OCI-LY7 (cell line): Measurements from ENCODE around the gene SCARF2.

Source experiments
- CTCF ChIP-seq: fragments of 200-600 bp; sonication (generic); conservative IDR thresholded peaks from 2 replicates; pipeline ENCODE4 v1.5.1; 2014; ENCODE audit warnings: mild to moderate bottlenecking, antibody characterized with exemption, low read length, moderate library complexity, mixed read lengths
- EZH2phosphoT487 ChIP-seq: fragments of 200-600 bp; sonication (generic); IDR thresholded peaks from 2 replicates; pipeline ENCODE4 v1.6.1; 2018; ENCODE audit warnings: low read depth, borderline replicate concordance, mild to moderate bottlenecking, mixed run types, antibody characterized with exemption, low read length, moderate library complexity, mixed read lengths

DNA sequence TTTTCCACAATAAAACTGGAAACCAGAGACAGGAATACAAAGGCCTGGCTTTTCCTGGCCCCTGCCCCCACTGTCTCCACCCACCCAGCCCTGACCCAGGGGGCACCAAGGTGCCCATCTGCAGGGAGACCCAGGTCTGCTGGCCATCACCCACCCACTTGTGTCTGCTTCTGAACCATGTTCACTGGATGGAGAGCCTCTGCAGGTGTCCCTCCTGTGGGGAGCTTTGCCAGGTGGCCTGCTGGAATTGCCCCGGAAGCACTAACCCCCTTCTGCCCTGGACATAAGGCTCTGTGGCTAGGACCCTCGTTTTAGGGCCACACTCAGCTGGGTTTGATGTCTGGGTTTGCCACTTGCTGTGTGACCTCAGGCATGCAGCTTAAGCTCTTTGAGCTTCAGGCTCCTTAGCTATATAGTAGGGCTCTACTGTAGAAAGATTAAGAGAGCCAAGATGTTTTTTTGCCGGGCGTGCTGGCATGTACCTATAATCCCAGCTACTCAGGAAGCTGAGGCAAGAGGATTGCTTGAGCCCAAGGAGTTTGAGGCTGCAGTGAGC is 3.9 kb downstream of the SCARF2 start:
- TF ChIP-seq CTCF (no peak), EZH2phosphoT487 (no peak)
